DOHH2 (cell line): Measurements from ENCODE around the gene E2F3.

ENCODE experiments used
- EZH2phosphoT487 ChIP-seq: fragments of 200-600 bp; sonication (generic); IDR thresholded peaks from 2 replicates; pipeline ENCODE4 v1.6.1; 2017; ENCODE audit warnings: borderline replicate concordance, mild to moderate bottlenecking, antibody characterized with exemption, low read length, moderate library complexity, mixed read lengths
- TF ChIP-seq, protein P1 (sequence below): fragments of 200-600 bp; sonication (generic); IDR thresholded peaks from one replicate; pipeline ENCODE4 v1.5.1; 2014; ENCODE audit warnings: antibody characterized with exemption, mild to moderate bottlenecking, low read depth, low read length; ENCODE audit not compliant: poor library complexity, severe bottlenecking

- TF ChIP-seq, protein P1, sequence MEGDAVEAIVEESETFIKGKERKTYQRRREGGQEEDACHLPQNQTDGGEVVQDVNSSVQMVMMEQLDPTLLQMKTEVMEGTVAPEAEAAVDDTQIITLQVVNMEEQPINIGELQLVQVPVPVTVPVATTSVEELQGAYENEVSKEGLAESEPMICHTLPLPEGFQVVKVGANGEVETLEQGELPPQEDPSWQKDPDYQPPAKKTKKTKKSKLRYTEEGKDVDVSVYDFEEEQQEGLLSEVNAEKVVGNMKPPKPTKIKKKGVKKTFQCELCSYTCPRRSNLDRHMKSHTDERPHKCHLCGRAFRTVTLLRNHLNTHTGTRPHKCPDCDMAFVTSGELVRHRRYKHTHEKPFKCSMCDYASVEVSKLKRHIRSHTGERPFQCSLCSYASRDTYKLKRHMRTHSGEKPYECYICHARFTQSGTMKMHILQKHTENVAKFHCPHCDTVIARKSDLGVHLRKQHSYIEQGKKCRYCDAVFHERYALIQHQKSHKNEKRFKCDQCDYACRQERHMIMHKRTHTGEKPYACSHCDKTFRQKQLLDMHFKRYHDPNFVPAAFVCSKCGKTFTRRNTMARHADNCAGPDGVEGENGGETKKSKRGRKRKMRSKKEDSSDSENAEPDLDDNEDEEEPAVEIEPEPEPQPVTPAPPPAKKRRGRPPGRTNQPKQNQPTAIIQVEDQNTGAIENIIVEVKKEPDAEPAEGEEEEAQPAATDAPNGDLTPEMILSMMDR = no peak
- TF ChIP-seq EZH2phosphoT487 = no peak
Measured at GRCh38 chr6:20353134-20353533, 48.5 kb upstream of the E2F3 start.
